ENCODE measurements around the gene SALL1.

Gene SALL1

GRCh38 chr16:51172368-51172767 lies 21.3 kb upstream of the SALL1 start:
- no peak overlapping the region for H2BK5ac ChIP-seq (ENCODE audit: low read depth, low read length, poor library complexity)
- no peak overlapping the region for H3K4ac ChIP-seq (ENCODE audit: low read depth, low read length)
- no peak overlapping the region for H3K23ac ChIP-seq (ENCODE audit: low read length)
- H3K4me3 ChIP-seq (ENCODE audit: low read depth, low read length): no peak overlapping the region
- peaks cover 4% of the 10 kb centered on the region for H3K79me1 ChIP-seq (ENCODE audit: low read length)
- no CpG with 5 or more reads among the region's 5 CpGs for WGBS (ENCODE audit: extremely low coverage, insufficient coverage, insufficient read length)
- H3K18ac ChIP-seq (ENCODE audit: low read length): no peak overlapping the region
- no peak for DNase-seq
- H3K14ac ChIP-seq (ENCODE audit: low read length): no peak overlapping the region
- H3K79me2 ChIP-seq (ENCODE audit: control insufficient read depth, insufficient read depth, low read length, poor library complexity): no peaks in the 10 kb centered on the region
- no peak overlapping the region for H4K12ac ChIP-seq (ENCODE audit: low read depth, low read length)
- H3K4me1 ChIP-seq (ENCODE audit: control insufficient read depth in 1 of 2, insufficient read depth in 2 of 2, low read length in 2 of 2): peaks cover 2 to 7% of the 10 kb centered on the region in 2 experiments
- no peak overlapping the region for H2BK12ac ChIP-seq (ENCODE audit: low read length)
- peaks cover 1% of the 10 kb centered on the region for H3K9me3 ChIP-seq (ENCODE audit: insufficient read depth, low read depth, low read length)
- no peaks in the 10 kb centered on the region for H3K36me3 ChIP-seq (ENCODE audit: control insufficient read depth in 1 of 2, insufficient read depth in 2 of 2, low read length in 2 of 2)
- no peak overlapping the region for H2AFZ ChIP-seq (ENCODE audit: insufficient read depth, low read length, poor library complexity)
- H3K9ac ChIP-seq (ENCODE audit: low read length): no peak overlapping the region
- no peak overlapping the region for H4K8ac ChIP-seq (ENCODE audit: low read depth, low read length)
- no peak overlapping the region for H2BK120ac ChIP-seq (ENCODE audit: insufficient read depth, low read length, poor library complexity)
- no peaks in the 10 kb centered on the region for H3K27me3 ChIP-seq (ENCODE audit: insufficient read depth, low read length)
- H3K4me2 ChIP-seq (ENCODE audit: low read length): no peak overlapping the region
- no peak overlapping the region for H3K27ac ChIP-seq (ENCODE audit: low read depth, low read length)
- H4K91ac ChIP-seq (ENCODE audit: low read depth, low read length): no peak overlapping the region
- no peak overlapping the region for H2AK5ac ChIP-seq (ENCODE audit: low read length)

- Histone ChIP-seq H2BK12ac (ENCODE audit: low read length) (no peak overlapping the region), H2AK5ac (ENCODE audit: low read length) (no peak overlapping the region), H4K91ac (ENCODE audit: low read depth, low read length) (no peak overlapping the region), H3K9ac (ENCODE audit: low read length) (no peak overlapping the region), H3K4me1 (ENCODE audit: control insufficient read depth in 1 of 2, insufficient read depth in 2 of 2, low read length in 2 of 2) (peaks cover 22 to 26% of the 10 kb centered on the region in 2 experiments), H3K4me3 (ENCODE audit: low read depth, low read length) (no peak overlapping the region), H3K4ac (ENCODE audit: low read depth, low read length) (no peak overlapping the region), H3K27ac (ENCODE audit: low read depth, low read length) (no peak overlapping the region), H2BK5ac (ENCODE audit: low read depth, low read length, poor library complexity) (no peak overlapping the region), H3K9me3 (ENCODE audit: insufficient read depth, low read depth, low read length) (peaks cover 1% of the 10 kb centered on the region), H3K4me2 (ENCODE audit: low read length) (no peak overlapping the region), H3K27me3 (ENCODE audit: insufficient read depth, low read length) (no peaks in the 10 kb centered on the region), H3K79me1 (ENCODE audit: low read length) (peaks cover 6% of the 10 kb centered on the region), H3K36me3 (ENCODE audit: control insufficient read depth in 1 of 2, insufficient read depth in 2 of 2, low read length in 2 of 2) (no peaks in the 10 kb centered on the region), H3K79me2 (ENCODE audit: control insufficient read depth, insufficient read depth, low read length, poor library complexity) (no peaks in the 10 kb centered on the region), H4K8ac (ENCODE audit: low read depth, low read length) (no peak overlapping the region), H4K12ac (ENCODE audit: low read depth, low read length) (no peak overlapping the region), H3K18ac (ENCODE audit: low read length) (no peak overlapping the region), H3K23ac (ENCODE audit: low read length) (no peak overlapping the region), H2BK120ac (ENCODE audit: insufficient read depth, low read length, poor library complexity) (no peak overlapping the region), H2AFZ (ENCODE audit: insufficient read depth, low read length, poor library complexity) (no peak overlapping the region), H3K14ac (ENCODE audit: low read length) (no peak overlapping the region)
- WGBS (ENCODE audit: extremely low coverage, insufficient coverage, insufficient read length): no CpG with 5 or more reads among the region's 2 CpGs
- DNase-seq: no peak
Measured at GRCh38 chr16:51168755-51169154, 17.7 kb upstream of the SALL1 start.

DNA sequence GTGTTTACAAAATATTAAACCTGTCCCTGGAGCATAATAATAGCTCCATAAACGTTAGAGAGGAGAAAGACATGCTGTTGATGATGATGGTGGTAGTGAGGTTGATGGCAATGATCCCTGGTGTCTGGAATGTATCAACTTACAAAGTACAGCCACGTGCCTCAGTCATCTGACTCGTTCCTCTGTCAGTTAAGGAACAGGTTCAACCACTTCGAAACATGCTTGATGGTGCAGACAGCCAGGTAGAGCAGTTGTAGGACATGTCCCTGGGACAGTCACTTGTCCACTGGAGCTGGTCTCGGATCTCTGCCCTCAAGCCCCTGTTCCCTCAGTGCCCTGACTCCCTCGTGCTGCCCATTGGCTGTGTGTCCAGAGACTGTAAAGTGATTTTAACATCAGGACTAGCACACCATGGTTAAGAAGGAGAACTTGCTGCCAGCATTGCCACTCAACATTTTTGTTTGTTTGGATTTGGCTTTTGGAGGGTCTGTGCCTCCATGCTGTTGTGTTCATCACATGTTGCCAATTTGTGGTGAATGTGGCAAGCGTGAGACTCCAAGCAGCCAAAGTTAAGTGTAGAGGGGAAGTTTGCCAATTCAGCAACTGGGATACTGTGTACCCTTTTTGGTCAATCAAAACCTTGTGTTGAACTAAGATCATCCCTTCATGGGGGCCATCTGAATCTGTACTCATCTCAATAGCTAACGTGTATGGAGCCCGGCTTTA lies 16.3 kb upstream of the SALL1 start:
- Histone ChIP-seq H3K23ac (ENCODE audit: low read length) (no peak overlapping the region), H4K91ac (ENCODE audit: low read depth, low read length) (peak overlapping the region; percentile 48), H4K8ac (ENCODE audit: low read depth, low read length) (no peak overlapping the region), H3K27me3 (ENCODE audit: insufficient read depth, low read length) (no peaks in the 10 kb centered on the region), H3K36me3 (ENCODE audit: control insufficient read depth in 1 of 2, insufficient read depth in 2 of 2, low read length in 2 of 2) (no peaks in the 10 kb centered on the region), H3K4me3 (ENCODE audit: low read depth, low read length) (no peak overlapping the region), H2BK5ac (ENCODE audit: low read depth, low read length, poor library complexity) (no peak overlapping the region), H3K4me2 (ENCODE audit: low read length) (no peak overlapping the region), H3K4ac (ENCODE audit: low read depth, low read length) (no peak overlapping the region), H3K4me1 (ENCODE audit: control insufficient read depth in 1 of 2, insufficient read depth in 2 of 2, low read length in 2 of 2) (peaks cover 25 to 31% of the 10 kb centered on the region in 2 experiments), H3K14ac (ENCODE audit: low read length) (no peak overlapping the region), H2AFZ (ENCODE audit: insufficient read depth, low read length, poor library complexity) (no peak overlapping the region), H3K79me1 (ENCODE audit: low read length) (peaks cover 6% of the 10 kb centered on the region), H2BK12ac (ENCODE audit: low read length) (no peak overlapping the region), H4K12ac (ENCODE audit: low read depth, low read length) (no peak overlapping the region), H3K9ac (ENCODE audit: low read length) (no peak overlapping the region), H3K79me2 (ENCODE audit: control insufficient read depth, insufficient read depth, low read length, poor library complexity) (no peaks in the 10 kb centered on the region), H3K9me3 (ENCODE audit: insufficient read depth, low read depth, low read length) (peaks cover 1% of the 10 kb centered on the region), H2AK5ac (ENCODE audit: low read length) (no peak overlapping the region), H2BK120ac (ENCODE audit: insufficient read depth, low read length, poor library complexity) (peak overlapping the region; percentile 4), H3K18ac (ENCODE audit: low read length) (no peak overlapping the region), H3K27ac (ENCODE audit: low read depth, low read length) (no peak overlapping the region)
- no CpG with 5 or more reads among the region's 9 CpGs for WGBS (ENCODE audit: extremely low coverage, insufficient coverage, insufficient read length)
- peak in 1 of 2 donors; percentile 10 for DNase-seq

DNA sequence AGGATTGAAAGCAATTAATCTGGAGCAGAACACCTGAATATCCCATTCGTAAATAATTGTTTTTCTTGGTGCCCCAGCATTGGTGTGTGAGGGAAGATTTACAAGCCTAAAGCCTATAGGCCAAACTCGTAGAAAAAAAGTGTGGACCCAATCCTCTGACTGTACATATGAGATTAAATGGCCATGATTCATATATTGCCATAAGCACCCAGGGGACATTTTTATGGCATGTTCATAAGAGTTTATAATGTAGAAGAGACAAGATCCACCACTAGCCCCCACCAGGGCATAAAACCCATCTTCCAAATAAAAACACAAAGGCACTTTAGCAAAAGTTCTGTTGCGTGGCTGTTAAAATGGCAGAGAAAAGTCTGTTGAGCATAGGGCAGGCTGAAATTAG lies 15.5 kb upstream of the SALL1 start:
- no peak overlapping the region for H3K4me3 ChIP-seq (ENCODE audit: low read depth, low read length)
- H4K12ac ChIP-seq (ENCODE audit: low read depth, low read length): no peak overlapping the region
- H2AFZ ChIP-seq (ENCODE audit: insufficient read depth, low read length, poor library complexity): no peak overlapping the region
- peaks cover 1% of the 10 kb centered on the region for H3K9me3 ChIP-seq (ENCODE audit: insufficient read depth, low read depth, low read length)
- H3K4me2 ChIP-seq (ENCODE audit: low read length): no peak overlapping the region
- H3K79me1 ChIP-seq (ENCODE audit: low read length): peaks cover 6% of the 10 kb centered on the region
- no peak overlapping the region for H2BK120ac ChIP-seq (ENCODE audit: insufficient read depth, low read length, poor library complexity)
- no peak overlapping the region for H4K8ac ChIP-seq (ENCODE audit: low read depth, low read length)
- DNase-seq: no peak
- H3K9ac ChIP-seq (ENCODE audit: low read length): no peak overlapping the region
- H3K14ac ChIP-seq (ENCODE audit: low read length): no peak overlapping the region
- peaks cover 25 to 31% of the 10 kb centered on the region in 2 experiments for H3K4me1 ChIP-seq (ENCODE audit: control insufficient read depth in 1 of 2, insufficient read depth in 2 of 2, low read length in 2 of 2)
- H3K27me3 ChIP-seq (ENCODE audit: insufficient read depth, low read length): no peaks in the 10 kb centered on the region
- no peak overlapping the region for H3K18ac ChIP-seq (ENCODE audit: low read length)
- no peak overlapping the region for H2AK5ac ChIP-seq (ENCODE audit: low read length)
- no peaks in the 10 kb centered on the region for H3K79me2 ChIP-seq (ENCODE audit: control insufficient read depth, insufficient read depth, low read length, poor library complexity)
- no peak overlapping the region for H2BK5ac ChIP-seq (ENCODE audit: low read depth, low read length, poor library complexity)
- no CpG with 5 or more reads among the region's 3 CpGs for WGBS (ENCODE audit: extremely low coverage, insufficient coverage, insufficient read length)
- H2BK12ac ChIP-seq (ENCODE audit: low read length): no peak overlapping the region
- H3K23ac ChIP-seq (ENCODE audit: low read length): no peak overlapping the region
- no peak overlapping the region for H3K27ac ChIP-seq (ENCODE audit: low read depth, low read length)
- no peak overlapping the region for H3K4ac ChIP-seq (ENCODE audit: low read depth, low read length)
- H4K91ac ChIP-seq (ENCODE audit: low read depth, low read length): no peak overlapping the region
- H3K36me3 ChIP-seq (ENCODE audit: control insufficient read depth in 1 of 2, insufficient read depth in 2 of 2, low read length in 2 of 2): no peaks in the 10 kb centered on the region
